Lung microvascular endothelial cell (primary cell): ENCODE results near the gene CIAO3. TPM values are rescaled to one million over a fixed set of nuclear protein-coding genes. Genes with fewer than 3 reads are reported as not detected.
"Not testable (repeated sequence)": the region's sequence is repeated elsewhere in the genome, so short reads cannot be mapped to it uniquely, and the experiment has no call there.

Experiments used
- DNase-seq, 2 donors: peaks; one replicate each; pipeline versions ENCODE4 v3.0.0 to v3.0.0-alpha.2; 2010; ENCODE audit warnings: low read depth in 2 of 2
- total RNA-seq: library from RNA; depleted of rRNA; stranded (reverse); fragments of >200 nt; gene quantifications from 2 replicates; pipeline ENCODE4 v1.2.1, GENCODE V29; 2014

Gene CIAO3
- total RNA-seq, 1 donor from 2014 or later = 33.5 TPM

GRCh38 chr16:760545-761343 is 19.9 kb upstream of the CIAO3 start, which contains the start of gene MSLN:
MSLN (plus strand) TSS chr16:760734; CDS start chr16:762681, 1,947 bp downstream.
- DNase-seq = no peak

GRCh38 chr16:760065-760464 is 19.3 kb upstream of the CIAO3 start:
- no peak for DNase-seq

GRCh38 chr16:759110-759910 is 18.5 kb upstream of the CIAO3 start:
- no peak for DNase-seq

GRCh38 chr16:756428-756827 is 15.6 kb upstream of the CIAO3 start:
- no peak for DNase-seq

- no peak for DNase-seq
Observed at GRCh38 chr16:754656-755055, 13.9 kb upstream of the CIAO3 start.

GRCh38 chr16:754121-754607 is 13.4 kb upstream of the CIAO3 start:
- DNase-seq = not testable (repeated sequence)

- DNase-seq = no peak
Observed at GRCh38 chr16:752007-752312, 11.2 kb upstream of the CIAO3 start.

GRCh38 chr16:751152-752006 is 10.6 kb upstream of the CIAO3 start:
- DNase-seq = no peak

- DNase-seq = no peak
Observed at GRCh38 chr16:750485-750884, 9.7 kb upstream of the CIAO3 start.

GRCh38 chr16:749010-749409 is 8.2 kb upstream of the CIAO3 start:
- DNase-seq = no peak

- no peak for DNase-seq
Observed at GRCh38 chr16:747978-748746, 7.4 kb upstream of the CIAO3 start.

GRCh38 chr16:746637-747036 is 5.8 kb upstream of the CIAO3 start:
- DNase-seq = no peak

GRCh38 chr16:745739-746138 is 4.9 kb upstream of the CIAO3 start:
- peak in 1 of 2 donors; percentile 25 for DNase-seq

- DNase-seq = no peak
Observed at GRCh38 chr16:743794-744500, 3.1 kb upstream of the CIAO3 start.

GRCh38 chr16:742894-743293 is 2.1 kb upstream of the CIAO3 start:
- DNase-seq = not testable (repeated sequence)

- no peak for DNase-seq
Observed at GRCh38 chr16:741986-742629, 1.3 kb upstream of the CIAO3 start.

GRCh38 chr16:740459-740763 is 386 bp downstream of the CIAO3 start:
- no peak for DNase-seq

- DNase-seq = no peak
Observed at GRCh38 chr16:739560-740458, 988 bp downstream of the CIAO3 start.

- no peak for DNase-seq
Observed at GRCh38 chr16:736936-737481, 3.8 kb downstream of the CIAO3 start.
